Liver (tissue), 9 donors: ENCODE data around the gene KLHDC8A. TPM values are rescaled to one million over a fixed set of nuclear protein-coding genes. Genes with fewer than 3 reads are reported as not detected.
A peak's percentile ranks its signal among the peaks of the same experiment; 100 is the strongest.

ENCODE experiments used
- DNase-seq: peaks from one replicate; pipeline ENCODE4 v3.0.0-alpha.2; 2017; ENCODE audit warnings: low spot score
- H3K27ac ChIP-seq, 2 donors: one replicate each; pipeline ENCODE4 v1.7.0; 2013; ENCODE audit warnings: inconsistent platforms in 2 of 2, low read length in 2 of 2, control low read depth in 1 of 2, low read depth in 1 of 2, mild to moderate bottlenecking in 1 of 2
- H3K27me3 ChIP-seq, 4 donors: one replicate each; pipeline versions ENCODE4 v1.6.1 to v1.7.0; 2013; ENCODE audit warnings: low read length in 3 of 4, inconsistent platforms in 1 of 4, mild to moderate bottlenecking in 1 of 4, moderate library complexity in 1 of 4; ENCODE audit not compliant: control insufficient read depth in 4 of 4, insufficient read depth in 4 of 4
- H3K36me3 ChIP-seq, 4 donors: one replicate each; pipeline versions ENCODE4 v1.6.1 to v1.7.0; 2013; ENCODE audit warnings: low read length in 3 of 4, mild to moderate bottlenecking in 3 of 4, low read depth in 1 of 4, moderate library complexity in 1 of 4; ENCODE audit not compliant: control insufficient read depth in 4 of 4, insufficient read depth in 3 of 4
- H3K4me1 ChIP-seq, 4 donors: one replicate each; pipeline versions ENCODE4 v1.6.1 to v1.7.0; 2013; ENCODE audit warnings: low read length in 3 of 4, mild to moderate bottlenecking in 3 of 4, moderate library complexity in 1 of 4; ENCODE audit not compliant: control insufficient read depth in 4 of 4, insufficient read depth in 4 of 4
- H3K4me3 ChIP-seq, 3 donors: one replicate each; pipeline versions ENCODE4 v1.6.1 to v1.7.0; 2013; ENCODE audit warnings: low read length in 3 of 3, control low read depth in 1 of 3, low read depth in 1 of 3, mild to moderate bottlenecking in 1 of 3
- H3K9ac ChIP-seq, 2 donors: one replicate each; pipeline ENCODE4 v1.7.0; 2013; ENCODE audit warnings: low read length in 2 of 2, mild to moderate bottlenecking in 2 of 2, moderate library complexity in 2 of 2, control low read depth in 1 of 2, low read depth in 1 of 2
- H3K9me3 ChIP-seq, 4 donors: one replicate each; pipeline versions ENCODE4 v1.6.1 to v1.7.0; 2013; ENCODE audit warnings: low read length in 3 of 4; ENCODE audit not compliant: control insufficient read depth in 4 of 4
- ATF3 ChIP-seq: IDR thresholded peaks from 2 replicates; pipeline ENCODE4 v1.6.1; 2016; ENCODE audit warnings: antibody characterized with exemption
- FOXA1 ChIP-seq: IDR thresholded peaks from 2 replicates; pipeline ENCODE4 v1.6.1; 2016; ENCODE audit warnings: antibody characterized with exemption
- FOXA2 ChIP-seq: IDR thresholded peaks from 2 replicates; pipeline ENCODE4 v1.6.1; 2016; ENCODE audit warnings: antibody characterized with exemption
- HNF4A ChIP-seq, 2 donors: conservative IDR thresholded peaks; 2 replicates each; pipeline ENCODE4 v1.6.1; 2016; ENCODE audit warnings: antibody characterized with exemption in 2 of 2, mild to moderate bottlenecking in 2 of 2
- HNF4G ChIP-seq: IDR thresholded peaks from 2 replicates; pipeline ENCODE4 v1.6.1; 2016; ENCODE audit warnings: antibody characterized with exemption
- MAX ChIP-seq: IDR thresholded peaks from 2 replicates; pipeline ENCODE4 v1.6.1; 2016; ENCODE audit warnings: antibody characterized with exemption
- NR2F2 ChIP-seq: IDR thresholded peaks from 2 replicates; pipeline ENCODE4 v1.6.1; 2016; ENCODE audit warnings: antibody characterized with exemption
- RAD21 ChIP-seq, 2 donors: IDR thresholded peaks; 2 replicates each; pipeline ENCODE4 v1.6.1; 2016; ENCODE audit warnings: antibody characterized with exemption in 2 of 2, mild to moderate bottlenecking in 2 of 2
- SP1 ChIP-seq: IDR thresholded peaks from 2 replicates; pipeline ENCODE4 v1.6.1; 2018; ENCODE audit warnings: antibody characterized with exemption, mild to moderate bottlenecking
- TAF1 ChIP-seq: conservative IDR thresholded peaks from 2 replicates; pipeline ENCODE4 v1.6.1; 2016; ENCODE audit warnings: antibody characterized with exemption, mild to moderate bottlenecking
- YY1 ChIP-seq: IDR thresholded peaks from 2 replicates; pipeline ENCODE4 v1.6.1; 2016; ENCODE audit warnings: antibody characterized with exemption, mild to moderate bottlenecking
- ZBTB33 ChIP-seq: IDR thresholded peaks from 2 replicates; pipeline ENCODE4 v1.6.1; 2016; ENCODE audit warnings: antibody characterized with exemption
- WGBS: extraction: QIAGEN DNeasy Blood & Tissue Kit; methylation state at CpG from one replicate; pipeline ENCODE4 v1.1.7; 2013; 5-methylcytosine and 5-hydroxymethylcytosine counted together
- polyA plus RNA-seq, 2 donors: library from polyadenylated mRNA; stranded (reverse) in 1 of 2; unstranded in 1 of 2; fragments of 200-250 nt in 1 of 2; fragments of >200 nt in 1 of 2; fragmentation: Nextera tagmentation in 1 of 2; extraction: Ambion mirVana in 1 of 2; gene quantifications; one replicate each; pipeline versions ENCODE4 v1.2.1 to v1.2.3, GENCODE V29; 2013 to 2015
- total RNA-seq, 2 donors: library from RNA; depleted of rRNA; stranded (reverse); fragments of >200 nt; gene quantifications; one replicate each; pipeline ENCODE4 v1.2.3, GENCODE V29; 2014
- TF ChIP-seq, protein P1 (sequence below): fragments of 150-350 bp; IDR thresholded peaks from 2 replicates; pipeline ENCODE4 v1.5.1; 2017; ENCODE audit warnings: improper control_type of control experiment, low read depth, low read length; ENCODE audit not compliant: missing input control
- TF ChIP-seq, protein P2 (sequence below): IDR thresholded peaks from 2 replicates; pipeline ENCODE4 v1.6.1; 2016; ENCODE audit warnings: antibody characterized with exemption, mild to moderate bottlenecking
- donor health status: healthy.
- donor health status: healthy.
- donor health status: healthy.
- donor health status: healthy.
- donor health status: healthy.

Gene KLHDC8A
- total and polyA plus RNA-seq, 4 donors = 0.02 to 0.05 TPM; not detected in 2

GRCh38 chr1:205337481-205337880 lies 19.2 kb downstream of the KLHDC8A start:
- DNase-seq = no peak
- H3K4me3 ChIP-seq = no peak overlapping the region
- TF ChIP-seq FOXA2 (no peak), RAD21 (IDR thresholded peaks at IDR 0.05) (no peak), FOXA1 (no peak), ZBTB33 (no peak), TAF1 (no peak), HNF4G (no peak), HNF4A (conservative IDR thresholded peaks at IDR 0.05) (no peak)
- TF ChIP-seq, protein P1, sequence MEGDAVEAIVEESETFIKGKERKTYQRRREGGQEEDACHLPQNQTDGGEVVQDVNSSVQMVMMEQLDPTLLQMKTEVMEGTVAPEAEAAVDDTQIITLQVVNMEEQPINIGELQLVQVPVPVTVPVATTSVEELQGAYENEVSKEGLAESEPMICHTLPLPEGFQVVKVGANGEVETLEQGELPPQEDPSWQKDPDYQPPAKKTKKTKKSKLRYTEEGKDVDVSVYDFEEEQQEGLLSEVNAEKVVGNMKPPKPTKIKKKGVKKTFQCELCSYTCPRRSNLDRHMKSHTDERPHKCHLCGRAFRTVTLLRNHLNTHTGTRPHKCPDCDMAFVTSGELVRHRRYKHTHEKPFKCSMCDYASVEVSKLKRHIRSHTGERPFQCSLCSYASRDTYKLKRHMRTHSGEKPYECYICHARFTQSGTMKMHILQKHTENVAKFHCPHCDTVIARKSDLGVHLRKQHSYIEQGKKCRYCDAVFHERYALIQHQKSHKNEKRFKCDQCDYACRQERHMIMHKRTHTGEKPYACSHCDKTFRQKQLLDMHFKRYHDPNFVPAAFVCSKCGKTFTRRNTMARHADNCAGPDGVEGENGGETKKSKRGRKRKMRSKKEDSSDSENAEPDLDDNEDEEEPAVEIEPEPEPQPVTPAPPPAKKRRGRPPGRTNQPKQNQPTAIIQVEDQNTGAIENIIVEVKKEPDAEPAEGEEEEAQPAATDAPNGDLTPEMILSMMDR = no peak
- no peaks in the 10 kb centered on the region for H3K9me3 ChIP-seq
- WGBS = 84% methylated on average over 7 of the region's 7 CpGs
- no peak overlapping the region for H3K27ac ChIP-seq
- no peaks in the 10 kb centered on the region for H3K4me1 ChIP-seq
- no peaks in the 10 kb centered on the region for H3K36me3 ChIP-seq
- H3K9ac ChIP-seq = no peak overlapping the region
- H3K27me3 ChIP-seq = peaks cover 0 to 2% (median 0%) of the 10 kb centered on the region in 4 donors

GRCh38 chr1:205335692-205336091 lies 21.0 kb downstream of the KLHDC8A start:
- peak; percentile 78 for DNase-seq
- TF ChIP-seq ATF3 (no peak), HNF4A (conservative IDR thresholded peaks at IDR 0.05) (peak; percentile 33 to 61), MAX (no peak), TAF1 (no peak), FOXA2 (no peak), NR2F2 (no peak), YY1 (no peak), SP1 (no peak), RAD21 (IDR thresholded peaks at IDR 0.05) (peak; percentile 87 to 90), ZBTB33 (no peak)
- TF ChIP-seq, protein P2, sequence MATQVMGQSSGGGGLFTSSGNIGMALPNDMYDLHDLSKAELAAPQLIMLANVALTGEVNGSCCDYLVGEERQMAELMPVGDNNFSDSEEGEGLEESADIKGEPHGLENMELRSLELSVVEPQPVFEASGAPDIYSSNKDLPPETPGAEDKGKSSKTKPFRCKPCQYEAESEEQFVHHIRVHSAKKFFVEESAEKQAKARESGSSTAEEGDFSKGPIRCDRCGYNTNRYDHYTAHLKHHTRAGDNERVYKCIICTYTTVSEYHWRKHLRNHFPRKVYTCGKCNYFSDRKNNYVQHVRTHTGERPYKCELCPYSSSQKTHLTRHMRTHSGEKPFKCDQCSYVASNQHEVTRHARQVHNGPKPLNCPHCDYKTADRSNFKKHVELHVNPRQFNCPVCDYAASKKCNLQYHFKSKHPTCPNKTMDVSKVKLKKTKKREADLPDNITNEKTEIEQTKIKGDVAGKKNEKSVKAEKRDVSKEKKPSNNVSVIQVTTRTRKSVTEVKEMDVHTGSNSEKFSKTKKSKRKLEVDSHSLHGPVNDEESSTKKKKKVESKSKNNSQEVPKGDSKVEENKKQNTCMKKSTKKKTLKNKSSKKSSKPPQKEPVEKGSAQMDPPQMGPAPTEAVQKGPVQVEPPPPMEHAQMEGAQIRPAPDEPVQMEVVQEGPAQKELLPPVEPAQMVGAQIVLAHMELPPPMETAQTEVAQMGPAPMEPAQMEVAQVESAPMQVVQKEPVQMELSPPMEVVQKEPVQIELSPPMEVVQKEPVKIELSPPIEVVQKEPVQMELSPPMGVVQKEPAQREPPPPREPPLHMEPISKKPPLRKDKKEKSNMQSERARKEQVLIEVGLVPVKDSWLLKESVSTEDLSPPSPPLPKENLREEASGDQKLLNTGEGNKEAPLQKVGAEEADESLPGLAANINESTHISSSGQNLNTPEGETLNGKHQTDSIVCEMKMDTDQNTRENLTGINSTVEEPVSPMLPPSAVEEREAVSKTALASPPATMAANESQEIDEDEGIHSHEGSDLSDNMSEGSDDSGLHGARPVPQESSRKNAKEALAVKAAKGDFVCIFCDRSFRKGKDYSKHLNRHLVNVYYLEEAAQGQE = no peak
- TF ChIP-seq, protein P1 = peak; percentile 94
- no peaks in the 10 kb centered on the region for H3K27me3 ChIP-seq
- H3K36me3 ChIP-seq = no peaks in the 10 kb centered on the region
- H3K4me3 ChIP-seq = no peak overlapping the region
- H3K9me3 ChIP-seq = no peaks in the 10 kb centered on the region
- H3K9ac ChIP-seq = no peak overlapping the region
- H3K27ac ChIP-seq = no peak overlapping the region
- 4% methylated on average over 4 of the region's 4 CpGs for WGBS
- H3K4me1 ChIP-seq = no peaks in the 10 kb centered on the region
